ENCODE results near the gene QRSL1.

DNA sequence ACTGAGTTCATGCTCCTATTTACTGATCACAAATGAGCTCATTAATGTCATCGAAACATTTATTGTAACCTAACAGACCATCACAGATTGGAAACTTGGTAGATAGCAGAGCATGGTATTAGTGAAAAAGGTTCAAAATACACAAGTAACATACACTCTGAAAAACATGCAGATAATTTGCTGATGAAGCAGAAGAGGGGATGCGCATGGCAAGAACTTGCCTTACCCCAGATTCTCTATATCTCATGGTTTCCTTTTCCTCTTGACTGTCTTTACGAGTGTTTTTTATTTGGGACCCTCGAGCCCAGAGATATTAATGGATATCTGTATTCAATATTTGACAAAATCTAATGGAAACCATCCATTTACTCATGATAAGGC is 37.6 kb downstream of the QRSL1 start:
- TF ChIP-seq, protein P1, sequence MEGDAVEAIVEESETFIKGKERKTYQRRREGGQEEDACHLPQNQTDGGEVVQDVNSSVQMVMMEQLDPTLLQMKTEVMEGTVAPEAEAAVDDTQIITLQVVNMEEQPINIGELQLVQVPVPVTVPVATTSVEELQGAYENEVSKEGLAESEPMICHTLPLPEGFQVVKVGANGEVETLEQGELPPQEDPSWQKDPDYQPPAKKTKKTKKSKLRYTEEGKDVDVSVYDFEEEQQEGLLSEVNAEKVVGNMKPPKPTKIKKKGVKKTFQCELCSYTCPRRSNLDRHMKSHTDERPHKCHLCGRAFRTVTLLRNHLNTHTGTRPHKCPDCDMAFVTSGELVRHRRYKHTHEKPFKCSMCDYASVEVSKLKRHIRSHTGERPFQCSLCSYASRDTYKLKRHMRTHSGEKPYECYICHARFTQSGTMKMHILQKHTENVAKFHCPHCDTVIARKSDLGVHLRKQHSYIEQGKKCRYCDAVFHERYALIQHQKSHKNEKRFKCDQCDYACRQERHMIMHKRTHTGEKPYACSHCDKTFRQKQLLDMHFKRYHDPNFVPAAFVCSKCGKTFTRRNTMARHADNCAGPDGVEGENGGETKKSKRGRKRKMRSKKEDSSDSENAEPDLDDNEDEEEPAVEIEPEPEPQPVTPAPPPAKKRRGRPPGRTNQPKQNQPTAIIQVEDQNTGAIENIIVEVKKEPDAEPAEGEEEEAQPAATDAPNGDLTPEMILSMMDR (IDR thresholded peaks at IDR 0.05; ENCODE audit: extremely low read depth in 1 of 2, insufficient read depth in 1 of 2, low read depth in 1 of 2, low read length in 2 of 2): no peak
- TF ChIP-seq POLR2A (IDR thresholded peaks at IDR 0.05; ENCODE audit: low read depth, low read length): no peak
- TF ChIP-seq EZH2 (IDR thresholded peaks at IDR 0.05; ENCODE audit: borderline replicate concordance, low read depth, low read length, severe bottlenecking): no peak
- no peak for TF ChIP-seq FOS (IDR thresholded peaks at IDR 0.05; ENCODE audit: borderline replicate concordance, insufficient read depth, low read length)
- no peak for TF ChIP-seq MYC (IDR thresholded peaks at IDR 0.05; ENCODE audit: low read depth, low read length)
- TF ChIP-seq POLR2AphosphoS5 (IDR thresholded peaks at IDR 0.05; ENCODE audit: insufficient read depth, low read depth, low read length): no peak
- TF ChIP-seq, protein P2, sequence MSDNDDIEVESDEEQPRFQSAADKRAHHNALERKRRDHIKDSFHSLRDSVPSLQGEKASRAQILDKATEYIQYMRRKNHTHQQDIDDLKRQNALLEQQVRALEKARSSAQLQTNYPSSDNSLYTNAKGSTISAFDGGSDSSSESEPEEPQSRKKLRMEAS (IDR thresholded peaks at IDR 0.05; ENCODE audit: insufficient read depth, insufficient read length): no peak
- no peak for TF ChIP-seq JUN (IDR thresholded peaks at IDR 0.05; ENCODE audit: borderline replicate concordance, insufficient read depth, insufficient read length, low read depth)

Measured in endothelial cell of umbilical vein (primary cell).